Measurements from ENCODE around the gene PARD3B.

- no peak for TF ChIP-seq CTCF (IDR thresholded peaks at IDR 0.05)
- TF ChIP-seq EP300 (IDR thresholded peaks at IDR 0.05), result no peak
- no peak for TF ChIP-seq POLR2AphosphoS5 (IDR thresholded peaks at IDR 0.05)
These were observed 9.9 kb upstream of the PARD3B start for GRCh38 chr2:204535356-204535755.

Measured in stomach (tissue), 4 donors.